K562 treated with DMSO at 1 percent for 12 hours (cell line): ENCODE measurements around the gene FXYD1. TPM values are rescaled to one million over a fixed set of nuclear protein-coding genes. Genes with fewer than 3 reads are reported as not detected.

Source experiments
- total RNA-seq: library from RNA; unstranded; fragments of 300-600 nt; gene quantifications from 2 replicates; pipeline ENCODE4 v1.2.3, GENCODE V29; 2022; ENCODE audit not compliant: insufficient read depth

Gene FXYD1
- total RNA-seq, result not detected in 2 replicates

GRCh38 chr19:35138305-35138892 lies at the start of gene FXYD1:
TSS of gene FXYD1 (plus strand) at chr19:35138824. CDS start at chr19:35140080, 1,256 bp downstream.

DNA sequence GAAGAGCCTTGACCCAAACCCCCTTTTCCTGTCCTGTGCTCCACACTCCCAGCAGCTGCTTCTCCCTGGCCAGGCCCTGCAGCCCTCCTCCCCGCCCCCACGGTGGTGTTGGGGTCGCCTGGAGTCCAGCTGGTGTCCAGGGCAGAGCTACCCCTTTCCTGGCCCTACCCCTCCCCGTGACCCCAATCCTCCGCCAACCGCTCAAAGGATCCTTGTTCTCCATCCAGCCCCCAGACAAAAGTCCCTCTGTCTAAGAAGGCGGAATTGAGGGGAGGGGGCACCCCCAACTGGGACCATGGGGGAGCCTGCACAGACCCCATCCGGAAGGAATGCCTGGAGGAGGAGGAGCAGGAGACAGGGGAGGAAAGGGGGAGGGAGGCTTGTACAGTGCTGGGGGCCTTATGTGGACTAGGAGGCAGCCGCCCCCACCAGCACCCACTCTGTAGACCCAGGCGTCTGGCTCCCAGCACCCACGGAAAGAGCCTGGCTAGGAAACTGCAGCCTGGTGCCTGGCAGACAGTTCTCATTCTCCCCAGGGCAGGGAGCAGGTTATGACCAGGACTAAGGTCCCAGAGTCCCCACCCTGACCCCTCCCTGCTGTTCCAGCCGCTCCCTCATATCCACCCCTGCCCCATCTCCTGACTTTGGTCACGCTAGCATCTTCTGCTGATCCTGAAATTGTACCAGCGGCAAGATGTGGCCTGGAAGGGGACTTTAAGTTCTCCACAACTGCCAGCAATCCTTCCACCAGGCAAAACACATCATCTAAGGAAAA lies 23.3 kb upstream of the FXYD1 start, which contains the start of gene FXYD3:
Gene FXYD3 (plus strand): TSS at position 647 of the 775 bp plus-strand sequence. CDS start 3,554 bp downstream, outside the sequence.

DNA sequence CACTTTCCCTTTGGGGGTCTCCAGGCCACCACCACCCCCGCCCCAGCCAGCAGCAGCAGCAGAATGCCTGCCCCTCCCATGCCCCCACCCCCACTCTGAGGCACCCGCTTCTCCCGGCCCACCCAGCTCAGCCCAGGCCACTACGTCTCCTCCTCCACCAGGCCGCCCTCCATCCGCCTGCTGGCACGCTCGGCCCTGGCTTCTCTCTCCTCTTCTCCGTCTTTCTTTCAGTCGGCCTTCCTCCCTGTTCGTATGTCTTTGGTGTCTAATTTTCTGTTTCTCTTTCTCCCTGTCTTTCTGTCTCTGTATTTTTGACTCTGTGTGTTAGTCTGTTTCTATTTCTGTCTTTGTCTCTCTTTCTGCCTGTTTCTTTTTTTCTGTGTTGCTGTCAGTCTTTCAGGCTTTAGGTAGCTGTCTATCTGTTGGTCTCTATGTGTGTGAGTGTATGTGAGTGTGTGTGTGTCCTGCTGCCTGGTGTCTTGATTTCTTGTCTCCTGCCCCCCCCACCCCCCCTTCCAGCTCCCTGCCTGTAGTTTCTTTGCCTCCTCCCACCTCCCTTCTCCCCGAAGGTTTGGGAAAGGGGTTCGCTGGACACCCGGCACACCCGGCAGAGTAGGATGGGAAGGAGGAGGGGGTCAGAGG lies 3.9 kb upstream of the FXYD1 start, which contains the start of gene LGI4:
Gene LGI4 (minus strand): TSS at position 459 of the 642 bp plus-strand sequence. CDS start 379 bp downstream, at position 80.

GRCh38 chr19:35143231-35143715 lies 4.6 kb downstream of the FXYD1 start, which contains the start of gene FXYD7:
TSS of gene FXYD7 (plus strand) at chr19:35143255. CDS start at chr19:35143334, 79 bp downstream.

DNA sequence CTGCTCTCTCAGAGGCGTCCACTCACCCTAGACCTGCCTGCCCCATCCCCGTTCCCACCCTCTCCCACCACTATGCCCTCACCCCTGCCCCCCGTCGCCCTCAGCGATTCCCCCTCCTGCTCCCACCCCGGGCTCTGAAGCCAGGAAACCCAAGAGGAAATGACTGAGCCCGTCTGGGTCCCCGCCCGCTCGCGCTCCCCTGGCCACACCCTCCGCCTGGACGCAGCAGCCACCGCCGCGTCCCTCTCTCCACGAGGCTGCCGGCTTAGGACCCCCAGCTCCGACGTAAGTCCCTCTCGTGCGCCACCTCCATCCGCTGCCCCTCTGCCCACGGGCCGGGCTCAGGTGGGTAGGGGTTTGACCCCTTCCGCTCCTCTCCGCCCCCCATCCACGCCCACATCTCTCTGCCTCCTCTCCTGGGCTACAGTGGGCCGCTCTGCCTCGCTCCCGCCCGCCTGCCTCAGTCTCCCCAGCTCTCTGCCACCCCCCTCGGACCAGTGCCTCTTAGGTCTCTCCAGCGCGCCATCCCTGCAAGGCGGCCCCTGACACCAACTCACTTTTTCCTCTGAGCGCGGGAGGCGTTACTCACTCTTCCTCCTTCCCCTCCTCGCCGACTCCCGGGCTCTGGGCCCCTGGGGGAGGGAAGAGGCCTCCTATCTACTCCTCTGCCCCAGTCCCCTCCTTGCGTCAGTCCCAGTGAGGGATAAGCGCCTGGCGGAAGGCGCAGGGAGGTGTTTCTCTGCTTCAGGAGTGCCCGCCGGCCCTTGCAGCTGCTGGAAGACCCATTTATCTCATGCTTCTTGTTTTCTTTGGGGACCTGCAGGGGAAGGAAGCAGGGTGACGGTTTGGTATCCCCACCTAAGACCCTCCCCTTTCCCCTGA lies 16.1 kb downstream of the FXYD1 start, which contains the start of gene FXYD5:
Gene FXYD5 (plus strand): TSS at position 211 of the 882 bp plus-strand sequence. CDS start 816 bp downstream, outside the sequence.

Other genes starting within 250 kb of the FXYD1 start
- gene ZNF30, start 211.9 kb upstream of the FXYD1 start, total RNA-seq, result 6.7 and 8.4 TPM in 2 replicates
- 2.6 and 8.0 TPM in 2 replicates for gene ZNF792, start 174.6 kb upstream of the FXYD1 start, total RNA-seq
- 69.5 and 86.1 TPM in 2 replicates for gene GRAMD1A, start 138.5 kb upstream of the FXYD1 start, total RNA-seq
- gene SCN1B, start 108.4 kb upstream of the FXYD1 start, total RNA-seq, result 6.2 and 9.0 TPM in 2 replicates
- 2.6 and 2.8 TPM in 2 replicates for gene HPN, start 97.1 kb upstream of the FXYD1 start, total RNA-seq
- gene FXYD3, start 23.0 kb upstream of the FXYD1 start, total RNA-seq, result not detected in 2 replicates
- 0.93 and 1.5 TPM in 2 replicates for gene LGI4, start 3.8 kb upstream of the FXYD1 start, total RNA-seq
- not detected in 2 replicates for gene FXYD7, start 4.4 kb downstream of the FXYD1 start, total RNA-seq
- gene FXYD5, start 15.9 kb downstream of the FXYD1 start, total RNA-seq, result 254 and 288 TPM in 2 replicates
- gene FAM187B, start 89.9 kb downstream of the FXYD1 start, total RNA-seq, result not detected in 2 replicates
- 59.8 and 61.1 TPM in 2 replicates for gene LSR, start 110.2 kb downstream of the FXYD1 start, total RNA-seq
- gene USF2, start 130.1 kb downstream of the FXYD1 start, total RNA-seq, result 126 and 135 TPM in 2 replicates
- gene HAMP, start 143.7 kb downstream of the FXYD1 start, total RNA-seq, result not detected in 2 replicates
- gene MAG, start 153.3 kb downstream of the FXYD1 start, total RNA-seq, result 0.47 and 3.3 TPM in 2 replicates
- 1.4 and 2.2 TPM in 2 replicates for gene CD22, start 190.4 kb downstream of the FXYD1 start, total RNA-seq
- not detected in 2 replicates for gene FFAR1, start 209.1 kb downstream of the FXYD1 start, total RNA-seq
- gene FFAR3, start 219.6 kb downstream of the FXYD1 start, total RNA-seq, result not detected in 2 replicates
- not detected in 2 replicates for gene GPR42, start 232.2 kb downstream of the FXYD1 start, total RNA-seq